ENCODE data around the gene THBD. TPM values are rescaled to one million over a fixed set of nuclear protein-coding genes. Genes with fewer than 3 reads are reported as not detected.
A peak's percentile ranks its signal among the peaks of the same experiment; 100 is the strongest.

The THBD gene
- total and polyA plus RNA-seq, 2 of the 4 experiments (the other 2 are of a cell fraction) = 0.07 TPM; not detected in 1

- Histone ChIP-seq H2BK120ac (ENCODE audit: low read depth, low read length) (no peak overlapping the region), H3K4me2 (ENCODE audit: low read depth, low read length) (no peak overlapping the region), H3K4me3 (ENCODE audit: insufficient read depth, low read depth, low read length) (no peak overlapping the region), H3K9me1 (ENCODE audit: insufficient read depth, low read length) (no peaks in the 10 kb centered on the region), H4K91ac (ENCODE audit: insufficient read depth, low read depth, low read length) (no peak overlapping the region), H3K4ac (ENCODE audit: low read depth, low read length) (no peak overlapping the region), H2AFZ (replicated peaks; ENCODE audit: low read length, poor library complexity) (no peak overlapping the region), H3K14ac (replicated peaks; ENCODE audit: low read depth, low read length) (no peak overlapping the region), H3K56ac (ENCODE audit: extremely low read depth, insufficient read depth, low read length) (no peak overlapping the region), H3K9ac (ENCODE audit: low read depth, low read length) (no peak overlapping the region), H3K18ac (ENCODE audit: low read depth, low read length) (no peak overlapping the region), H2BK20ac (ENCODE audit: low read depth, low read length) (no peak overlapping the region), H2BK5ac (ENCODE audit: low read depth, low read length, poor library complexity, severe bottlenecking) (no peak overlapping the region), H3K4me1 (ENCODE audit: control insufficient read depth, insufficient read depth, low read length) (no peaks in the 10 kb centered on the region), H2BK15ac (ENCODE audit: low read depth, low read length) (no peak overlapping the region), H2AK9ac (replicated peaks; ENCODE audit: low read depth, low read length, poor library complexity) (no peak overlapping the region), H3K27me3 (ENCODE audit: control insufficient read depth, insufficient read depth, low read length) (no peaks in the 10 kb centered on the region), H3K36me3 (ENCODE audit: control insufficient read depth, insufficient read depth, low read length) (no peaks in the 10 kb centered on the region), H4K5ac (ENCODE audit: low read depth, low read length) (no peak overlapping the region), H3K9me3 (ENCODE audit: control insufficient read depth, insufficient read depth, low read length) (no peaks in the 10 kb centered on the region), H3K79me1 (ENCODE audit: low read depth in 1 of 2, low read length in 2 of 2) (no peaks in the 10 kb centered on the region), H3K23ac (ENCODE audit: low read depth, low read length) (no peak overlapping the region), H4K20me1 (ENCODE audit: insufficient read depth, low read length) (no peaks in the 10 kb centered on the region), H2AK5ac (ENCODE audit: low read depth, low read length) (no peak overlapping the region), H4K8ac (ENCODE audit: low read depth in 2 of 2, low read length in 2 of 2) (no peak overlapping the region), H3K27ac (ENCODE audit: insufficient read depth, low read length) (no peak overlapping the region)
- POLR2A ChIA-PET (ENCODE audit: unreplicated experiment) = no interaction called here
- DNase-seq (peak; percentile 12), ATAC-seq (ENCODE audit: low read depth) (no peak)
- in situ Hi-C loops (cut with MboI; ENCODE audit: low sequenced_read_pairs) = no loop called here
- WGBS, 2 experiments (ENCODE audit: extremely low coverage in 2 of 2, insufficient read length in 1 of 2) = 40% methylated on average over 1 of the region's 3 CpGs; no CpG with 5 or more reads in 1 of the 2 experiments
- TF ChIP-seq USF2 (IDR thresholded peaks at IDR 0.05; ENCODE audit: low read depth, low read length) (no peak), FOS (IDR thresholded peaks at IDR 0.05; ENCODE audit: low read depth, low read length) (no peak), CHD1 (IDR thresholded peaks at IDR 0.05; ENCODE audit: low read depth, low read length) (no peak), NFE2L2 (IDR thresholded peaks at IDR 0.05; ENCODE audit: low read depth, low read length) (no peak), MAFK (IDR thresholded peaks at IDR 0.05; ENCODE audit: low read depth, low read length) (no peak), CTCF (conservative IDR thresholded peaks at IDR 0.05; ENCODE audit: low read depth, low read length) (no peak), POLR2A (IDR thresholded peaks at IDR 0.05; ENCODE audit: low read depth, low read length) (no peak), RFX5 (IDR thresholded peaks at IDR 0.05; ENCODE audit: low read depth, low read length) (no peak), BHLHE40 (IDR thresholded peaks at IDR 0.05; ENCODE audit: low read depth, low read length) (no peak), MXI1 (IDR thresholded peaks at IDR 0.05; ENCODE audit: borderline replicate concordance, low read depth, low read length) (no peak), SMC3 (IDR thresholded peaks at IDR 0.05; ENCODE audit: low read depth, low read length) (no peak), ELK1 (IDR thresholded peaks at IDR 0.05; ENCODE audit: borderline replicate concordance, low read depth, low read length) (no peak), RCOR1 (IDR thresholded peaks at IDR 0.05; ENCODE audit: insufficient replicate concordance, low read length) (no peak), MAZ (IDR thresholded peaks at IDR 0.05; ENCODE audit: borderline replicate concordance, low read depth, low read length) (no peak), CEBPB (IDR thresholded peaks at IDR 0.05; ENCODE audit: low read depth, low read length) (no peak), RAD21 (IDR thresholded peaks at IDR 0.05; ENCODE audit: low read length) (no peak)
- intact Hi-C loops (cut with micrococcal nuclease) = no loop called here
- CTCF ChIA-PET = no interaction called here
- dilution Hi-C loops (cut with HindIII; ENCODE audit: low sequenced_read_pairs, unreplicated experiment) = no loop called here
- no TSS peak for BruUV-seq (replicated peaks)
These were observed 24.8 kb downstream of the THBD start for GRCh38 chr20:23024701-23025100.
